Measurements from ENCODE around the gene TAS2R4.

- TF ChIP-seq POLR2A (IDR thresholded peaks at IDR 0.05): no peak
- TF ChIP-seq, protein P1, sequence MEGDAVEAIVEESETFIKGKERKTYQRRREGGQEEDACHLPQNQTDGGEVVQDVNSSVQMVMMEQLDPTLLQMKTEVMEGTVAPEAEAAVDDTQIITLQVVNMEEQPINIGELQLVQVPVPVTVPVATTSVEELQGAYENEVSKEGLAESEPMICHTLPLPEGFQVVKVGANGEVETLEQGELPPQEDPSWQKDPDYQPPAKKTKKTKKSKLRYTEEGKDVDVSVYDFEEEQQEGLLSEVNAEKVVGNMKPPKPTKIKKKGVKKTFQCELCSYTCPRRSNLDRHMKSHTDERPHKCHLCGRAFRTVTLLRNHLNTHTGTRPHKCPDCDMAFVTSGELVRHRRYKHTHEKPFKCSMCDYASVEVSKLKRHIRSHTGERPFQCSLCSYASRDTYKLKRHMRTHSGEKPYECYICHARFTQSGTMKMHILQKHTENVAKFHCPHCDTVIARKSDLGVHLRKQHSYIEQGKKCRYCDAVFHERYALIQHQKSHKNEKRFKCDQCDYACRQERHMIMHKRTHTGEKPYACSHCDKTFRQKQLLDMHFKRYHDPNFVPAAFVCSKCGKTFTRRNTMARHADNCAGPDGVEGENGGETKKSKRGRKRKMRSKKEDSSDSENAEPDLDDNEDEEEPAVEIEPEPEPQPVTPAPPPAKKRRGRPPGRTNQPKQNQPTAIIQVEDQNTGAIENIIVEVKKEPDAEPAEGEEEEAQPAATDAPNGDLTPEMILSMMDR (IDR thresholded peaks at IDR 0.05): no peak
These were observed at the start of gene TAS2R4 for GRCh38 chr7:141776374-141776773.

Data from prostate gland (tissue), 2 donors.